K562 (cell line): ENCODE measurements around the gene MYCBP. TPM values are rescaled to one million over a fixed set of nuclear protein-coding genes. Genes with fewer than 3 reads are reported as not detected.

Source experiments
- ERF ChIP-seq: fragments of 450-650 bp; formaldehyde crosslinking; IDR thresholded peaks from 2 replicates; pipeline ENCODE4 v1.4.0; 2020; ENCODE audit warnings: mild to moderate bottlenecking, mixed read lengths
- L3MBTL2 ChIP-seq: fragments of 450-650 bp; IDR thresholded peaks from 2 replicates; pipeline ENCODE4 v1.6.1; 2016; ENCODE audit warnings: mild to moderate bottlenecking, moderate library complexity
- NFATC3 ChIP-seq: fragments of 450-650 bp; IDR thresholded peaks from 2 replicates; pipeline ENCODE4 v1.6.1; 2017; ENCODE audit warnings: mild to moderate bottlenecking
- PHTF2 ChIP-seq: fragments of 250-450 bp; sonication (Bioruptor Pico); IDR thresholded peaks from 2 replicates; pipeline ENCODE4 v1.5.0; 2021; ENCODE audit warnings: mild to moderate bottlenecking
- POLR2B ChIP-seq: fragments of 450-650 bp; IDR thresholded peaks from 2 replicates; pipeline ENCODE4 v1.6.1; 2018; ENCODE audit warnings: low read depth; ENCODE audit not compliant: partially characterized antibody
- RBBP5 ChIP-seq: fragments of 200-600 bp; sonication (generic); IDR thresholded peaks from 2 replicates; pipeline ENCODE4 v1.6.1; 2012; ENCODE audit warnings: borderline replicate concordance, mild to moderate bottlenecking, low read length, control low read depth, inconsistent platforms; ENCODE audit not compliant: insufficient read depth, poor library complexity, severe bottlenecking
- RBM14 ChIP-seq: fragments of 200-400 bp; formaldehyde crosslinking; IDR thresholded peaks from 2 replicates; pipeline ENCODE4 v1.6.1; 2018; ENCODE audit warnings: low read depth, mild to moderate bottlenecking, low read length, moderate library complexity, borderline replicate concordance; ENCODE audit not compliant: insufficient read depth
- RNF2 ChIP-seq: sonication (generic); IDR thresholded peaks from 2 replicates; pipeline ENCODE4 v1.6.1; 2016
- TAF15 ChIP-seq: fragments of 200-400 bp; formaldehyde crosslinking; IDR thresholded peaks from 2 replicates; pipeline ENCODE4 v1.6.1; 2017; ENCODE audit warnings: mild to moderate bottlenecking, low read depth, low read length, moderate library complexity
- ZNF551 ChIP-seq: fragments of 250-450 bp; sonication (Bioruptor Pico); IDR thresholded peaks from 2 replicates; pipeline ENCODE4 v1.5.0; 2021; ENCODE audit warnings: mild to moderate bottlenecking, moderate library complexity
- ZSCAN32 ChIP-seq: fragments of 450-650 bp; formaldehyde crosslinking; IDR thresholded peaks from 2 replicates; pipeline ENCODE4 v1.4.0; 2020; ENCODE audit warnings: mild to moderate bottlenecking, moderate library complexity
- polyA plus RNA-seq, 8 experiments: library from polyadenylated mRNA; depleted of rRNA in 4 of 8; stranded (reverse) in 5 of 8; unstranded in 3 of 8; fragments of >200 nt; fragmentation: Nextera tagmentation in 2 of 8; fragmentation: Illumina TruSeq in 1 of 8; extraction: Ambion mirVana in 2 of 8; extraction: Trizol in 1 of 8; gene quantifications; 2 replicates each; pipeline versions ENCODE4 v1.2.1 to v1.2.3, GENCODE V29; 2011 to 2014; ENCODE audit warnings: inconsistent platforms in 1 of 8, missing spikeins in 1 of 8
- total RNA-seq, 7 experiments: library from RNA; depleted of rRNA in 6 of 7; stranded (reverse); fragments of >200 nt in 6 of 7; fragmentation: Illumina TruSeq in 2 of 7; extraction: Trizol in 2 of 7; gene quantifications; 2 replicates each; pipeline versions ENCODE4 v1.2.1 to v1.2.3, GENCODE V29; 2011 to 2021; ENCODE audit warnings: low replicate concordance in 1 of 7
- TF ChIP-seq, protein P1 (sequence below): fragments of 450-650 bp; IDR thresholded peaks from 2 replicates; pipeline ENCODE4 v1.6.1; 2016; ENCODE audit warnings: low read depth, mild to moderate bottlenecking, moderate library complexity
- TF ChIP-seq, protein P2 (sequence below): sonication (generic); IDR thresholded peaks from 2 replicates; pipeline ENCODE4 v1.6.1; 2016
- TF ChIP-seq, protein P3 (sequence below): IDR thresholded peaks from 3 replicates; pipeline ENCODE4 v1.6.1; 2011; ENCODE audit warnings: borderline replicate concordance, mild to moderate bottlenecking, moderate library complexity; ENCODE audit not compliant: insufficient read length; ENCODE audit errors: extremely low read depth
- TF ChIP-seq, protein P4 (sequence below): sonication (generic); formaldehyde crosslinking; IDR thresholded peaks from 2 replicates; pipeline ENCODE4 v1.8.0; 2022; ENCODE audit warnings: mild to moderate bottlenecking, missing genetic modification reagents
- TF ChIP-seq, protein P5 (sequence below): IDR thresholded peaks from 2 replicates; pipeline ENCODE4 v1.6.1; 2014; ENCODE audit warnings: antibody characterized with exemption
- TF ChIP-seq, protein P6 (sequence below), 2 experiments: IDR thresholded peaks; 2 replicates each; pipeline ENCODE4 v1.6.1; 2012; ENCODE audit warnings: improper control_type of control experiment in 2 of 2, low read depth in 2 of 2, low read length in 2 of 2, borderline replicate concordance in 1 of 2

The MYCBP gene
- total and polyA plus RNA-seq, 9 of the 15 experiments (the other 6 are each of a cell fraction or from before 2014, with no cell fraction given) = 32.3 to 253 (median 72.9) TPM

DNA sequence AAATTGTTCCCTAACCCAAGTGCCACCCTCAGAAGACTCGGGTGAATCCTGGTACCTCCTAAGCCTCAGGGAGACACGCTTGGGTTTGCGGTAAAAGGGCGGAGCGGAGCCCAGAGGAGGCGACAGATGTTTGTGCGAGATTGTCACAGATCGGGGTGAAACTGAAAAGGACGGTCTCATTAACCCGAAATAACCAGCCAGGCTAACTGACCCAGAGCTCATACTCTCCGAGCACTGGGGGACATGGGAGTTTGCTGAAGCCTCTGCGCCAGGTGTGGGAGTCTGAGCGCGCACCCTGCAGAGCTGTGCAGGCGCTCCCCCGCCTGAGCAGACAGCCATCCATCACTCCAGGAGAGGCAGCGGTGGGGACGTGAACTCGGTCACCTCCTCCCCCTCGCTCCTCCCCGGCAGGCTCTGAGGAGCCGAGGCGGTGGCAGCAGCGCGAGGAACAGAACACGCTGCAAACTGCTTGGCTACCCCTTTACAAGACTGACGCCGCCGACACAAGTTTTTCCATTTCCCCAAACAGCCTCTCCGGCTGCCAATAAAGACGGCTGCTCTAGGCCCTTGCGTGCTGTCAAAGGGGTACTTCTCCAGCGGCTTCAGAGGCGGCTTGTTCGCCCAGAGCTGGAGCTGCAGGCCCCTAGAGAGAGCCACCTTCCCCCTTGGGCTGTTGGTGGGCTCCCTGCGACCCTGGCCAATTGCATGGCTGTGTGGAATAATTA, 57.1 kb downstream of the MYCBP start (continued):
- TF ChIP-seq, protein P1, sequence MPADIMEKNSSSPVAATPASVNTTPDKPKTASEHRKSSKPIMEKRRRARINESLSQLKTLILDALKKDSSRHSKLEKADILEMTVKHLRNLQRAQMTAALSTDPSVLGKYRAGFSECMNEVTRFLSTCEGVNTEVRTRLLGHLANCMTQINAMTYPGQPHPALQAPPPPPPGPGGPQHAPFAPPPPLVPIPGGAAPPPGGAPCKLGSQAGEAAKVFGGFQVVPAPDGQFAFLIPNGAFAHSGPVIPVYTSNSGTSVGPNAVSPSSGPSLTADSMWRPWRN = peak; percentile 91
- TF ChIP-seq RBM14 (no peak), RNF2 (peak; percentile 100), PHTF2 (CRISPR knock-in tag) (no peak), TAF15 (no peak), ZNF551 (CRISPR knock-in tag) (no peak), POLR2B (no peak), ZSCAN32 (CRISPR knock-in tag) (no peak), L3MBTL2 (peak; percentile 96), NFATC3 (peak; percentile 81), ERF (CRISPR knock-in tag) (0 out of 2 replicates have a peak, but pooled peaks have one; percentile 13), RBBP5 (peak; percentile 79)
- TF ChIP-seq, protein P2, sequence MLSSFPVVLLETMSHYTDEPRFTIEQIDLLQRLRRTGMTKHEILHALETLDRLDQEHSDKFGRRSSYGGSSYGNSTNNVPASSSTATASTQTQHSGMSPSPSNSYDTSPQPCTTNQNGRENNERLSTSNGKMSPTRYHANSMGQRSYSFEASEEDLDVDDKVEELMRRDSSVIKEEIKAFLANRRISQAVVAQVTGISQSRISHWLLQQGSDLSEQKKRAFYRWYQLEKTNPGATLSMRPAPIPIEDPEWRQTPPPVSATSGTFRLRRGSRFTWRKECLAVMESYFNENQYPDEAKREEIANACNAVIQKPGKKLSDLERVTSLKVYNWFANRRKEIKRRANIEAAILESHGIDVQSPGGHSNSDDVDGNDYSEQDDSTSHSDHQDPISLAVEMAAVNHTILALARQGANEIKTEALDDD = peak; percentile 99
- TF ChIP-seq, protein P3, sequence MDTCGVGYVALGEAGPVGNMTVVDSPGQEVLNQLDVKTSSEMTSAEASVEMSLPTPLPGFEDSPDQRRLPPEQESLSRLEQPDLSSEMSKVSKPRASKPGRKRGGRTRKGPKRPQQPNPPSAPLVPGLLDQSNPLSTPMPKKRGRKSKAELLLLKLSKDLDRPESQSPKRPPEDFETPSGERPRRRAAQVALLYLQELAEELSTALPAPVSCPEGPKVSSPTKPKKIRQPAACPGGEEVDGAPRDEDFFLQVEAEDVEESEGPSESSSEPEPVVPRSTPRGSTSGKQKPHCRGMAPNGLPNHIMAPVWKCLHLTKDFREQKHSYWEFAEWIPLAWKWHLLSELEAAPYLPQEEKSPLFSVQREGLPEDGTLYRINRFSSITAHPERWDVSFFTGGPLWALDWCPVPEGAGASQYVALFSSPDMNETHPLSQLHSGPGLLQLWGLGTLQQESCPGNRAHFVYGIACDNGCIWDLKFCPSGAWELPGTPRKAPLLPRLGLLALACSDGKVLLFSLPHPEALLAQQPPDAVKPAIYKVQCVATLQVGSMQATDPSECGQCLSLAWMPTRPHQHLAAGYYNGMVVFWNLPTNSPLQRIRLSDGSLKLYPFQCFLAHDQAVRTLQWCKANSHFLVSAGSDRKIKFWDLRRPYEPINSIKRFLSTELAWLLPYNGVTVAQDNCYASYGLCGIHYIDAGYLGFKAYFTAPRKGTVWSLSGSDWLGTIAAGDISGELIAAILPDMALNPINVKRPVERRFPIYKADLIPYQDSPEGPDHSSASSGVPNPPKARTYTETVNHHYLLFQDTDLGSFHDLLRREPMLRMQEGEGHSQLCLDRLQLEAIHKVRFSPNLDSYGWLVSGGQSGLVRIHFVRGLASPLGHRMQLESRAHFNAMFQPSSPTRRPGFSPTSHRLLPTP = no peak
- TF ChIP-seq, protein P4, sequence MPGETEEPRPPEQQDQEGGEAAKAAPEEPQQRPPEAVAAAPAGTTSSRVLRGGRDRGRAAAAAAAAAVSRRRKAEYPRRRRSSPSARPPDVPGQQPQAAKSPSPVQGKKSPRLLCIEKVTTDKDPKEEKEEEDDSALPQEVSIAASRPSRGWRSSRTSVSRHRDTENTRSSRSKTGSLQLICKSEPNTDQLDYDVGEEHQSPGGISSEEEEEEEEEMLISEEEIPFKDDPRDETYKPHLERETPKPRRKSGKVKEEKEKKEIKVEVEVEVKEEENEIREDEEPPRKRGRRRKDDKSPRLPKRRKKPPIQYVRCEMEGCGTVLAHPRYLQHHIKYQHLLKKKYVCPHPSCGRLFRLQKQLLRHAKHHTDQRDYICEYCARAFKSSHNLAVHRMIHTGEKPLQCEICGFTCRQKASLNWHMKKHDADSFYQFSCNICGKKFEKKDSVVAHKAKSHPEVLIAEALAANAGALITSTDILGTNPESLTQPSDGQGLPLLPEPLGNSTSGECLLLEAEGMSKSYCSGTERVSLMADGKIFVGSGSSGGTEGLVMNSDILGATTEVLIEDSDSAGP (CRISPR knock-in tag) = no peak
- TF ChIP-seq, protein P5, sequence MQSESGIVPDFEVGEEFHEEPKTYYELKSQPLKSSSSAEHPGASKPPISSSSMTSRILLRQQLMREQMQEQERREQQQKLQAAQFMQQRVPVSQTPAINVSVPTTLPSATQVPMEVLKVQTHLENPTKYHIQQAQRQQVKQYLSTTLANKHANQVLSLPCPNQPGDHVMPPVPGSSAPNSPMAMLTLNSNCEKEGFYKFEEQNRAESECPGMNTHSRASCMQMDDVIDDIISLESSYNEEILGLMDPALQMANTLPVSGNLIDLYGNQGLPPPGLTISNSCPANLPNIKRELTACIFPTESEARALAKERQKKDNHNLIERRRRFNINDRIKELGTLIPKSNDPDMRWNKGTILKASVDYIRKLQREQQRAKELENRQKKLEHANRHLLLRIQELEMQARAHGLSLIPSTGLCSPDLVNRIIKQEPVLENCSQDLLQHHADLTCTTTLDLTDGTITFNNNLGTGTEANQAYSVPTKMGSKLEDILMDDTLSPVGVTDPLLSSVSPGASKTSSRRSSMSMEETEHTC = peak; percentile 72; the same call in 1 of the 2 replicates
- TF ChIP-seq, protein P6, sequence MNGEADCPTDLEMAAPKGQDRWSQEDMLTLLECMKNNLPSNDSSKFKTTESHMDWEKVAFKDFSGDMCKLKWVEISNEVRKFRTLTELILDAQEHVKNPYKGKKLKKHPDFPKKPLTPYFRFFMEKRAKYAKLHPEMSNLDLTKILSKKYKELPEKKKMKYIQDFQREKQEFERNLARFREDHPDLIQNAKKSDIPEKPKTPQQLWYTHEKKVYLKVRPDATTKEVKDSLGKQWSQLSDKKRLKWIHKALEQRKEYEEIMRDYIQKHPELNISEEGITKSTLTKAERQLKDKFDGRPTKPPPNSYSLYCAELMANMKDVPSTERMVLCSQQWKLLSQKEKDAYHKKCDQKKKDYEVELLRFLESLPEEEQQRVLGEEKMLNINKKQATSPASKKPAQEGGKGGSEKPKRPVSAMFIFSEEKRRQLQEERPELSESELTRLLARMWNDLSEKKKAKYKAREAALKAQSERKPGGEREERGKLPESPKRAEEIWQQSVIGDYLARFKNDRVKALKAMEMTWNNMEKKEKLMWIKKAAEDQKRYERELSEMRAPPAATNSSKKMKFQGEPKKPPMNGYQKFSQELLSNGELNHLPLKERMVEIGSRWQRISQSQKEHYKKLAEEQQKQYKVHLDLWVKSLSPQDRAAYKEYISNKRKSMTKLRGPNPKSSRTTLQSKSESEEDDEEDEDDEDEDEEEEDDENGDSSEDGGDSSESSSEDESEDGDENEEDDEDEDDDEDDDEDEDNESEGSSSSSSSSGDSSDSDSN (IDR thresholded peaks at IDR 0.05; ENCODE audit: borderline replicate concordance in 1 of 2, low read depth in 2 of 2, low read length in 2 of 2) = peak; percentile 66 to 89; a peak in 3 of 4 replicates
